Activated T-cell treated with anti-CD3 and anti-CD28 coated beads, Interleukin-2, amount 50 U/mL, for 4 hours (primary cell): Measurements from ENCODE around the gene RPS2. TPM values are rescaled to one million over a fixed set of nuclear protein-coding genes. Genes with fewer than 3 reads are reported as not detected.
"Not testable (repeated sequence)": the region's sequence is repeated elsewhere in the genome, so short reads cannot be mapped to it uniquely, and the experiment has no call there.

ENCODE experiments used
- ATAC-seq, 2 donors: fragments of 200-7000 bp; cut with Tn5 transposase; one replicate each; pipeline ENCODE4 v1.10.0; 2021
- DNase-seq: peaks from one replicate; pipeline ENCODE4 v3.0.0-alpha.2; 2020
- H3K27me3 Mint-ChIP-seq: one replicate; pipeline ENCODE4 v1.8.0; 2021; ENCODE audit warnings: low read depth, mixed read lengths
- H3K36me3 Mint-ChIP-seq: one replicate; pipeline ENCODE4 v1.8.0; 2022; ENCODE audit warnings: mixed read lengths; ENCODE audit not compliant: insufficient read depth
- H3K4me1 Mint-ChIP-seq: one replicate; pipeline ENCODE4 v1.8.0; 2021; ENCODE audit warnings: low read depth, mixed read lengths
- H3K4me3 Mint-ChIP-seq: one replicate; pipeline ENCODE4 v1.8.0; 2021; ENCODE audit warnings: mild to moderate bottlenecking, moderate library complexity, mixed read lengths
- H3K9me3 Mint-ChIP-seq: one replicate; pipeline ENCODE4 v1.8.0; 2021; ENCODE audit warnings: mixed read lengths
- total RNA-seq, 3 donors: library from RNA; stranded (reverse); gene quantifications; one replicate each; pipeline ENCODE4 v1.2.1, GENCODE V29; 2021

RPS2 gene
- 1,000 to 10,000 TPM; 5,588 to 5,699 (median 5,621) TPM for total RNA-seq

DNA sequence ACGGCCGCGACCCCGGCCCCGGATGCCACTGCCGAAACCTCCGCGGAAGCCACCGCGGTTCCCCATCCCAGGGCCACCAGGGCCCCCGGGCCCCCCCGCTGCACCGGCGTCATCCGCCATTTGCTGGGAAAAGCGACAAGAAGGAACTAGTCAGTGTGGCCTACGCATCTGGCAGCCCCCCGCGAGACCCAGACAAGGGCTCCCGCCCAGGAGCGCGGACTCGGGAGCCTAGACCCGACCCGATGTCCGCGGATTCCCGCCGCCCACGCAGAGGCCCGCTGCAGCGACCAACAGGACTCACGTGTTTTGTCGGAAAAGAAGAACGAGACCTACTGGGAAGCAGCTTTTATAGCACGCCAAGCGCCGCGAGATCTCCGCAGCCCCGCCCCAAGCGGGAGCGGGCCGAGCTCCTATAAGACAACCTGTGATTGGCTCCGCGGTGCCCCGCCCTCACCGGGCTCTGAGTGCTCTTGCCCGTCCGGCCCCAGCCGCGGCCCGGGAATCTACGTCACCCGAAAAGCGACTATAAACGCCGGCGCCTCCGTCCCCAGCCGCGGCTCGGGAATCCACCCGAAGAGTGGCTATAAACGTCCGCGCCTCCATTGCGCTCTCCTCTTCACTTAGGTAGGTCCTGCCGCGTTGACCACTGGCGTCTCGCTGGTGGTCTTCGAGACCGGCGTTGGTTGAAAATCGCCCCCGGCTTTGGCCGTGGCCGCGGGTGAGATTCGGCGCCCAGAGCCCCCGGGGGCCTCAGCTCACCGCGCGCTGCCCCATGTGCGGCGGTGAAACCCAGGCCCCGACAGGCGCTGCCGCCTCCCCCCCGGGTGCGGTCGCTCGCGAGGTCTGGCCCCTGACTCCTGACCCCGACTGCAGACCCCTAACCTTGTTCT, at the start of gene RPS2:
RPS2 (minus strand) TSS at position 321 of the 890 bp plus-strand sequence; CDS start at position 120, 201 bp downstream.
- peaks cover 27% of the 10 kb centered on the region for H3K4me1 Mint-ChIP-seq
- no peaks in the 10 kb centered on the region for H3K27me3 Mint-ChIP-seq
- peak within 1 kb of the TSS; percentile 92 for H3K4me3 Mint-ChIP-seq
- H3K9me3 Mint-ChIP-seq: no peaks in the 10 kb centered on the region
- ATAC-seq: peak; percentile 68 to 69
- peak; percentile 99 for DNase-seq
- peaks cover 37% of the 10 kb centered on the region for H3K36me3 Mint-ChIP-seq

GRCh38 chr16:2013527-2013926, 48.9 kb upstream of the RPS2 start:
- DNase-seq (no peak), ATAC-seq (no peak)
- Mint-ChIP-seq H3K27me3 (peaks cover 3% of the 10 kb centered on the region), H3K36me3 (peaks cover 4% of the 10 kb centered on the region), H3K4me3 (no peak overlapping the region), H3K4me1 (peaks cover 10% of the 10 kb centered on the region), H3K9me3 (no peaks in the 10 kb centered on the region)

- H3K4me1 Mint-ChIP-seq: peaks cover 28% of the 10 kb centered on the region
- H3K9me3 Mint-ChIP-seq, ATAC-seq, H3K27me3 Mint-ChIP-seq, H3K4me3 Mint-ChIP-seq, H3K36me3 Mint-ChIP-seq, DNase-seq: not testable (repeated sequence)
Observed at GRCh38 chr16:2011726-2012125, 47.1 kb upstream of the RPS2 start.

DNA sequence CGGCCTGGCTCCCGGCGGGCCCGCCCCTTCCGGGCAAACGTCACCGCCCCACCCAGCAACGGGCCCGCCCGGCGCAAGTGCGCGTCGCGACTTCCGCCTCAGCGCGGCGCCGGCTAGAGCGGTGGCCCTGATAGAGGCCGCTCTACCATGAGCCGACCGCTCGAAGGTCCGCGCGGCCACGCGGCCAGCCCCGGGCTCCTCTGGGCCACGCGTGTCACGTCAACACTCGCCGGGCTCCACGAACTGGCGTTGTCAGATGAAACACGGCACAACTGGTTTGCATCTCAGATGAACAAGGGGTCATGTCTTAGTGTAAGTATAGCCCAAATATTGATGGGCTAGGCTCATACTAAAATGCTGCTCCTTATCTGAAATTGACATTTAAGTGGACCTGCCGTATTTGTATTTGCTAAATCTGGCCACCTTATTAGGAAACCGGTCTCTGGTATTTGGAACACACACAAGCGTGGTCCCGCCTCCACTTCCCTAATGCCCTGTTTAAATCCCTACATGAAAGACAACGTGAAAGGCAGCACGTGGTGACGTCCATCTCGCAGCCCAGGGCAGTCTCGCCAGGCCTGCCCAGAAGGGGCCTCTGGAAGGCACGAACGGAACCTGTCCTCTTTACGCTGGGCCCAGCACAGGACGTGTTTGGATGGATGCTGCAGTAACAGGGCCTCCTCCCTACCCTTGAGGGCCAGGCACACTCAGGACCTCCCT, 45.3 kb upstream of the RPS2 start, which contains the start of gene ZNF598:
ZNF598 (minus strand) TSS at position 31 of the 720 bp plus-strand sequence.
- Mint-ChIP-seq H3K27me3 (no peaks in the 10 kb centered on the region), H3K9me3 (no peaks in the 10 kb centered on the region), H3K36me3 (peaks cover 11% of the 10 kb centered on the region), H3K4me1 (peaks cover 35% of the 10 kb centered on the region), H3K4me3 (peak within 1 kb of the TSS; percentile 94)
- DNase-seq: peak; percentile 76
- ATAC-seq: peak; percentile 95 to 96

GRCh38 chr16:2009164-2009711, 44.6 kb upstream of the RPS2 start:
- H3K36me3 Mint-ChIP-seq: peaks cover 11% of the 10 kb centered on the region
- DNase-seq (no peak), ATAC-seq (peak; percentile 36 to 45)
- no peaks in the 10 kb centered on the region for H3K27me3 Mint-ChIP-seq
- H3K9me3 Mint-ChIP-seq: no peaks in the 10 kb centered on the region
- peak overlapping the region; percentile 92 for H3K4me3 Mint-ChIP-seq
- peaks cover 36% of the 10 kb centered on the region for H3K4me1 Mint-ChIP-seq

DNA sequence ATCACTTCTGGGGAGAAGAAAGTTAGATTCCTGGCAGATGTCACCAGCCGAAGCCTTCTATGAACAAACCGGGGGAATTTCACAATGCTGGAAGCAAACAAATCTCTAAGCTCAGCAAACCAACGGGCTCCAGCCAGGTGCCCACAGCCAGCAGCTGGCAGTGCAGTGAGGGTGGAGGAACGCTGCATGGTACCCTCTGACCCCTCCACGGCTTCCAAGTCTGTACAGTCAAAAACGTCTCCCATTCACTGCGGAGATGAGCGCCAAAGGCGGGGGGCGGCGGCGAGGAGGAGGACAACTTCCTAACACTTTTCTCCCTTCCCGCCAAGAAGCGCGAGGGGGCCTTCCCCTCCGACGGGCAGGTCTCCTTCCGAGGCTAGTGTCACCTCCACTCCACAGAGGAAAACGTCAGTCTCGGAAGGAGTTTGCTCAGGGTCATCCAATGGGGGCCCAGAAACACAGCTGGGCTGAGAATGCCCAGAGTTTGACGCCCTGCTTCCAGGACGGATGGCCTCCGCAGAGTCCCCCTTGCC, 44.1 kb upstream of the RPS2 start:
- Mint-ChIP-seq H3K36me3 (peaks cover 11% of the 10 kb centered on the region), H3K4me3 (peak overlapping the region; percentile 92), H3K9me3 (no peaks in the 10 kb centered on the region), H3K27me3 (no peaks in the 10 kb centered on the region), H3K4me1 (peaks cover 36% of the 10 kb centered on the region)
- peak; percentile 6 to 8 for ATAC-seq
- no peak for DNase-seq

GRCh38 chr16:2008009-2008526, 43.4 kb upstream of the RPS2 start:
- ATAC-seq (no peak), DNase-seq (no peak)
- Mint-ChIP-seq H3K4me3 (peak overlapping the region; percentile 92), H3K36me3 (peaks cover 11% of the 10 kb centered on the region), H3K4me1 (peaks cover 36% of the 10 kb centered on the region), H3K9me3 (no peaks in the 10 kb centered on the region), H3K27me3 (no peaks in the 10 kb centered on the region)

DNA sequence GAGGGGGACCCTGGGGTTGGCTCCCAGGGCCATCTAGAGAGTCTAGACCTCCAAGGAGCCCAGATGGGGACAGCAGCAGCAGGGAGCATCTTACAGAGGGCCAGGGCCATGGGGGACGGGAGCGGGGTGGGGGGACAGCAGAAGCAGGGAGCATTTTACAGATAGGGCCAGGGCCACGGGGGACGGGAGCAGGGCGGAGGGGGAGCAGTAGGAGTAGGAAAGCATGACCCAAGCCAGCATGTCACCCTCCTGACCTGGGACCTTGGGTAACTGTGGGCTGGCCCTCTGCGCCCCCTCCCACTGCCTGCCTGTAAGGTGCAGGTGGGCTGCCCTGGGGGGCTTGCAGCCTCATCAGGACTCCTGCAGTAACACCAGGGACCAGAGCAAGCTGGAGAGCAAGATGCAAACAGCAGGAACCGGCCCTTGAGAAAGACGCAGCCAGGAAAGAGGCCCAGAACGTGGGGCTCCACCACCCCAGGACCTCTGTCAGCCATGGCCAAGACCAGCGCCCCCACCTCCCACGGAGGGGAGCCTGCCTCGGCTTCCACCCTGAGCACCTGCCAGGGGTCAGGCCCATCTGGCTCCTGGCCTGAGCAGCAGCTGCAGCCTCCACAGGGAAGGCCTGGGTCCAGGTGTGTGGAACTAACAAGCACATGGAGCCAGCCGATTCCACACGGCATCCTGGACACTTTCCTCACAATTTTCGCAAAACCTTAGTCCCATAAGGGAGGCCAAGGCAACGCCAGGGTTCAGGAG, 42.6 kb upstream of the RPS2 start:
- H3K4me3 Mint-ChIP-seq: peak overlapping the region; percentile 92
- DNase-seq (no peak), ATAC-seq (no peak)
- no peaks in the 10 kb centered on the region for H3K27me3 Mint-ChIP-seq
- peaks cover 14% of the 10 kb centered on the region for H3K36me3 Mint-ChIP-seq
- H3K4me1 Mint-ChIP-seq: peaks cover 36% of the 10 kb centered on the region
- H3K9me3 Mint-ChIP-seq: no peaks in the 10 kb centered on the region

- H3K36me3 Mint-ChIP-seq: peaks cover 16% of the 10 kb centered on the region
- peak overlapping the region; percentile 25 for H3K4me3 Mint-ChIP-seq
- peaks cover 36% of the 10 kb centered on the region for H3K4me1 Mint-ChIP-seq
- ATAC-seq (no peak), DNase-seq (no peak)
- H3K27me3 Mint-ChIP-seq: no peaks in the 10 kb centered on the region
- H3K9me3 Mint-ChIP-seq: no peaks in the 10 kb centered on the region
Observed at GRCh38 chr16:2006317-2006716, 41.7 kb upstream of the RPS2 start.

DNA sequence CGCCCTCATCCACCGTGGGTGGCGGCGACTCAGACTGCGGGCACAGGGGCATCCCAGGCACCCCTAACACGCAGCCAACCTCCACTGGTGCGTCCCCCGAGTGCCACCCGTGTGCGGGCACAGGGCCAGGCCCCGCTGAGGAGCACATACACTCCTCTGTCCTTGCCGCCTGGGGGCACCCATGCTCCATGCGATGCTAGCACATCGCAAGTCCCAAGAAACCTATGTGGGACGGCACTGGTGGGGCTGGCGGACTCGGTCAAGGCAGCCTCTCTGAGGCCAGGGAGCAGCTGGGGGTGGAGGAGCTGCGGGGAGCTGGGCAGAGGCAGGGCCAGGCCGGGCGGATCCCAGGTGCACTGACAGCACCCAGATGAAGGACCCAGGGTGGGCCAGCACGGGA, 41.0 kb upstream of the RPS2 start:
- no peaks in the 10 kb centered on the region for H3K27me3 Mint-ChIP-seq
- H3K4me3 Mint-ChIP-seq: no peak overlapping the region
- H3K36me3 Mint-ChIP-seq: peaks cover 18% of the 10 kb centered on the region
- ATAC-seq: no peak
- no peaks in the 10 kb centered on the region for H3K9me3 Mint-ChIP-seq
- DNase-seq: no peak
- H3K4me1 Mint-ChIP-seq: peaks cover 36% of the 10 kb centered on the region

- ATAC-seq: no peak
- H3K4me1 Mint-ChIP-seq: peaks cover 31% of the 10 kb centered on the region
- H3K27me3 Mint-ChIP-seq: no peaks in the 10 kb centered on the region
Observed at GRCh38 chr16:2004795-2005517, 40.3 kb upstream of the RPS2 start.

DNA sequence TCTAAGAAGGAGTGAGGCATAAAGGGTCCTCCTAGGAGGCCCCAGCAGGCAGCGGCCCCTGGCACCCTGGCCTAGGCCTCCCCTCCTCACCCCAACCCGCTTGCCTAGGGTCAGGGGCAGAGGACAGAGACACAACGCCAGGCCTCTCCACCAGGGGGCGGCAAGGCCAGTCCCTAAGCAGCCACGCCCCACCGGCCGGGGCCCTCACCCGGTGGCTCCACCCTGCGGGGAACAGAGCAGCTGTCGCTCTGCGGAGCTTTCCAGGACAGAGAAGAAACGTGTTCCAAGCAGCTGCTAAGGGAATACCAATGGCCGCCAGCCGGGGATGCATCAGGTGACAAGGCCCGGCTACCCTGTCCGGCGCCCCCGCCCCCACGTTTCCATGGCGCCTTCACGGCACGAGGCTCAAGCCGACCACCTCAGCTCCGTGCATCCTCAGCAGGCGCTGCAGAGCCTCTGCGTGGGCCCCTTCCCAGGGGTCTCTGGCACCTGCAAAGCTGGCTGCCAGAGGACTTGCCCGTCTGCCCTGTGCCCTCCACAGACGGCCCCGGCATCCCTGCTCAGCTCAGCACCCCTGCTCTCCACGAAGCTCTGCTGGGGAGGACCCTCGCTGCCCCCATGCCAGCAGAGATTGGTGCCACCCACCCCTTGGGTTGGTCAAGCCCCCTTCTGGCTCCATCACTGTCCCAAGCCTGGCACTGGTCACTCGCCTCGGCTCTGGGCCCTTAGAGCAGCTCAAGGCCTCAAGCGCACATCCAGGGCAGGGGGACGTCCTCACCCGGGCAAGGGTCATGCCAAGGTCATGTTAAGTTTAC, 39.4 kb upstream of the RPS2 start:
- no peak overlapping the region for H3K4me3 Mint-ChIP-seq
- no peaks in the 10 kb centered on the region for H3K27me3 Mint-ChIP-seq
- H3K4me1 Mint-ChIP-seq: peaks cover 31% of the 10 kb centered on the region
- peak; percentile 83 for DNase-seq
- peaks cover 17% of the 10 kb centered on the region for H3K36me3 Mint-ChIP-seq
- H3K9me3 Mint-ChIP-seq: no peaks in the 10 kb centered on the region
- peak; percentile 92 for ATAC-seq

More at GRCh38 chr16:2004795-2005517, 40.3 kb upstream of the RPS2 start:
- Mint-ChIP-seq H3K4me3 (no peak overlapping the region), H3K9me3 (no peaks in the 10 kb centered on the region), H3K36me3 (peaks cover 17% of the 10 kb centered on the region)
- DNase-seq: no peak
